HEK293T (cell line): Measurements from ENCODE around the gene URB1.

Source experiments
- ARNT ChIP-seq: fragments of 450-650 bp; IDR thresholded peaks from 2 replicates; pipeline ENCODE4 v1.6.1; 2017; ENCODE audit warnings: mild to moderate bottlenecking
- BHLHE40 ChIP-seq: fragments of 450-650 bp; IDR thresholded peaks from 2 replicates; pipeline ENCODE4 v1.6.1; 2016; ENCODE audit warnings: mild to moderate bottlenecking, moderate library complexity, borderline replicate concordance
- CTBP1 ChIP-seq: fragments of 450-650 bp; IDR thresholded peaks from 2 replicates; pipeline ENCODE4 v1.6.1; 2016; ENCODE audit warnings: borderline replicate concordance
- ELF4 ChIP-seq: fragments of 450-650 bp; IDR thresholded peaks from 2 replicates; pipeline ENCODE4 v1.6.1; 2017; ENCODE audit warnings: antibody characterized with exemption
- FOXK2 ChIP-seq: fragments of 450-650 bp; IDR thresholded peaks from 2 replicates; pipeline ENCODE4 v1.6.1; 2016; ENCODE audit warnings: mild to moderate bottlenecking
- FOXM1 ChIP-seq: fragments of 450-650 bp; IDR thresholded peaks from 2 replicates; pipeline ENCODE4 v1.6.1; 2017; ENCODE audit warnings: mild to moderate bottlenecking, borderline replicate concordance
- HDGF ChIP-seq: fragments of 450-650 bp; IDR thresholded peaks from 2 replicates; pipeline ENCODE4 v1.6.1; 2017; ENCODE audit warnings: antibody characterized with exemption, borderline replicate concordance
- LEF1 ChIP-seq: fragments of 450-650 bp; IDR thresholded peaks from 2 replicates; pipeline ENCODE4 v1.6.1; 2017; ENCODE audit warnings: mild to moderate bottlenecking, borderline replicate concordance
- SP1 ChIP-seq: fragments of 450-650 bp; IDR thresholded peaks from 2 replicates; pipeline ENCODE4 v1.6.1; 2017
- TARDBP ChIP-seq: fragments of 450-650 bp; IDR thresholded peaks from 2 replicates; pipeline ENCODE4 v1.6.1; 2016
- ZNF384 ChIP-seq: fragments of 450-650 bp; IDR thresholded peaks from 2 replicates; pipeline ENCODE4 v1.6.1; 2016
- TF ChIP-seq, protein P1 (sequence below): fragments of 450-650 bp; IDR thresholded peaks from 2 replicates; pipeline ENCODE4 v1.6.1; 2016

DNA sequence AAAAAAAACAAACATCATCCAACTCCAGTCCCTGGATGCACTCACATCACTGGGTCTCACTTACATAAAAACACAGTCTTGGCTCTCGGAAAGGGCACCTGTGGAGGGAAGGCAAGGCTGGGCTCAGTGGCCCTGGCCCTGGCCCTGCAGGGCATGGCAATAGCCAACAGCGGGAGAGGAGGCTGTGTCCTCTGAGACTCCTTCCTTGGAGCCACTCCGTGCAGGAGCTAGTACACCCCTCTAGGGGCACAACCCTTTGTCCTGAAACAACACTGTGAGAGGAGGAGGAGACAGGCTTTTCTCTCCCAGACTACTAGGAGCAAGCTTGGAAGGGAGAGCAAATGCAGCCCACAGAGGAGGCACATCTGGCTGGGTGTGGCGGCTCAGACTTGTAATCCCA is 28.0 kb downstream of the URB1 start:
- TF ChIP-seq ELF4 (no peak), ARNT (no peak), FOXK2 (no peak), BHLHE40 (no peak), CTBP1 (no peak), FOXM1 (no peak), LEF1 (no peak), TARDBP (no peak), ZNF384 (no peak), HDGF (no peak), SP1 (no peak)
- TF ChIP-seq, protein P1, sequence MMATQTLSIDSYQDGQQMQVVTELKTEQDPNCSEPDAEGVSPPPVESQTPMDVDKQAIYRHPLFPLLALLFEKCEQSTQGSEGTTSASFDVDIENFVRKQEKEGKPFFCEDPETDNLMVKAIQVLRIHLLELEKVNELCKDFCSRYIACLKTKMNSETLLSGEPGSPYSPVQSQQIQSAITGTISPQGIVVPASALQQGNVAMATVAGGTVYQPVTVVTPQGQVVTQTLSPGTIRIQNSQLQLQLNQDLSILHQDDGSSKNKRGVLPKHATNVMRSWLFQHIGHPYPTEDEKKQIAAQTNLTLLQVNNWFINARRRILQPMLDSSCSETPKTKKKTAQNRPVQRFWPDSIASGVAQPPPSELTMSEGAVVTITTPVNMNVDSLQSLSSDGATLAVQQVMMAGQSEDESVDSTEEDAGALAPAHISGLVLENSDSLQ = no peak
